NCI-H526 treated with DMSO at 0.1 percent for 48 hours (cell line): Measurements from ENCODE around the gene DDI1.
"Not testable (repeated sequence)": the region's sequence is repeated elsewhere in the genome, so short reads cannot be mapped to it uniquely, and the experiment has no call there.

Source experiments
- DNase-seq: peaks from one replicate; lab custom pipeline; 2025; lab: John Stamatoyannopoulos, UW

DDI1 gene

GRCh38 chr11:104041792-104042191 lies 5.4 kb downstream of the DDI1 start:
- DNase-seq = no peak

DNA sequence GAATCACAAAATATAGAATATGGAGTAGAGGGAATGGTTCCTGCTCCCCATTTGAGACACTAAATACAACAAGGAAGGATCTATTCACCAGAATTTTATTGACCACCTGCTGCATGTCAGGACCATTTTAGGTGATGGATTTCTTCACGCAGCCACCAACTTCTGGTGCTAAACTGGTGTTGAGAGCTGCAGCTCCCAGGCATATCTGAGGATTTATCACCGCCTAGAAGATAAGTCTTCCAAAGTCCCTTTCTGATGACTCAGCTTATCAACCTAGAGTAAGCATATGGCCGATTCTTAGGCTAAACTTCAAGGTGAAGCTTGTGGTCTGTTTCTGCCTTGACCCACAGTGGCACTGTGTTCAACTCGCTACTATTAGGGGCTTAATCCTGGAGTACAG lies 6.7 kb downstream of the DDI1 start:
- no peak for DNase-seq

DNA sequence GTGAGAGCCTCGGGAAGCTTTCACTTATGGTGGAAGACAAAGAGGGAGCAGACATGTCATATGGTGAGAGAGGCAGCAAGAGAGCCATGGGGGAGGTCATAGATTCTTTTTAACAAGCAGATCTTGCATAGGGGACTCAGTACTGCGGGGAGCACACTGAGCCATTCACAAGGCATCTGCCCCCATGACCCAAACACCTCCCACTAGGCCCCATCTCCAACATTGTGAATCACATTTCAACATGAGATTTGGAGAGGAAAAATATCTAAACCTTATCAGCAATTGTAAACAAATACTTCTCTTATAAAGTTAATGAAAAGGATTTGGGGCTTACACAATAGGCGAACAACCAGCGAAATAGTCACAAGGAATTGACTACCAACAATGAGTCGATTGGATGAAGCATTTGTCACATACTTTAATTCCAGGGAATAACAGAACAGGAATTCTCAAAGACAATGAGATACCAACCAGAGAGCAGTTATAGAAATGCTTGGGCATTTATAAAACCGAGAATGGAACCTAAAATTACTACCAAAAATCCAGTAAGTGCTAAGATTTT lies 7.3 kb downstream of the DDI1 start:
- DNase-seq = no peak

DNA sequence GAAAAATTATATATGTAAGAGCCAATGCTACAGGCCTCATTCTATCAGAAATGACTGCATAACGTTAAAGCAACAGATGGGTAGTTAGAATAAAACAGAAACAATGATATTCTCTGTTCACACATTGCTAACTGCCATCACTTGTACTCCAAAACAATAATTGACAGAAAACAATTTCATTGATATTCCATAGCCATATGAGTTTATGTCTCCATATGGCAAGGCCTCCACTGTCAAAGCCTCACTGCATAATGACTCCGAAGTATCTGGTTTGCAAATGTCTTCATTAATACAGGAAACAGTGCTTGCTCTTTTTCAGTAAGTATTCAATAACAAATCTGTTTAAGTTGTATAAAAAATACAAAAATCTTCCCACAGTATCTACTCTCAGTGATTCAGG lies 9.9 kb downstream of the DDI1 start:
- DNase-seq = no peak

- DNase-seq = not testable (repeated sequence)
Observed at GRCh38 chr11:104046858-104047257, 10.4 kb downstream of the DDI1 start.

- DNase-seq = no peak
Observed at GRCh38 chr11:104049116-104049515, 12.7 kb downstream of the DDI1 start.

DNA sequence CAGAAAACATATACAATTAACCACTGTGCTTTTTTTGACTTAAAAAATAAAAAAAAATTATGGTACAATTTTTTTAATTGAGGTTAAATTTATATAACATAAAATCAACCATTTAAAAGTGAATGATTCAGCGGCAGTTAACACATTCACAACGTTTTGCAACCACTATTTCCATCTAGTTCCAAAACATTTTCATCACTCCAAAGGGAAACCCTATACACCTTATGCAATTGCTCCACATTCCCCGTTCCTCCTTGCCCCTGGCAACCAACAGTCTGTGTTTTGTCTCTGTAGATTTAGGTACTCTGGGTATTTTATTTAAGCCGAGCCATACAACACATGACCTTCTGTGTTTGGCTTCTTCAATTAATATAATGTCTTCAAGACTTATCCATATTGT lies 15.3 kb downstream of the DDI1 start:
- DNase-seq = no peak

GRCh38 chr11:104053743-104054478 lies 17.5 kb downstream of the DDI1 start:
- no peak for DNase-seq

- no peak for DNase-seq
Observed at GRCh38 chr11:104054911-104055529, 18.6 kb downstream of the DDI1 start.

GRCh38 chr11:104055596-104055995 lies 19.2 kb downstream of the DDI1 start:
- DNase-seq = no peak

GRCh38 chr11:104057908-104058307 lies 21.5 kb downstream of the DDI1 start:
- no peak for DNase-seq

GRCh38 chr11:104058680-104059079 lies 22.2 kb downstream of the DDI1 start:
- DNase-seq = no peak

DNA sequence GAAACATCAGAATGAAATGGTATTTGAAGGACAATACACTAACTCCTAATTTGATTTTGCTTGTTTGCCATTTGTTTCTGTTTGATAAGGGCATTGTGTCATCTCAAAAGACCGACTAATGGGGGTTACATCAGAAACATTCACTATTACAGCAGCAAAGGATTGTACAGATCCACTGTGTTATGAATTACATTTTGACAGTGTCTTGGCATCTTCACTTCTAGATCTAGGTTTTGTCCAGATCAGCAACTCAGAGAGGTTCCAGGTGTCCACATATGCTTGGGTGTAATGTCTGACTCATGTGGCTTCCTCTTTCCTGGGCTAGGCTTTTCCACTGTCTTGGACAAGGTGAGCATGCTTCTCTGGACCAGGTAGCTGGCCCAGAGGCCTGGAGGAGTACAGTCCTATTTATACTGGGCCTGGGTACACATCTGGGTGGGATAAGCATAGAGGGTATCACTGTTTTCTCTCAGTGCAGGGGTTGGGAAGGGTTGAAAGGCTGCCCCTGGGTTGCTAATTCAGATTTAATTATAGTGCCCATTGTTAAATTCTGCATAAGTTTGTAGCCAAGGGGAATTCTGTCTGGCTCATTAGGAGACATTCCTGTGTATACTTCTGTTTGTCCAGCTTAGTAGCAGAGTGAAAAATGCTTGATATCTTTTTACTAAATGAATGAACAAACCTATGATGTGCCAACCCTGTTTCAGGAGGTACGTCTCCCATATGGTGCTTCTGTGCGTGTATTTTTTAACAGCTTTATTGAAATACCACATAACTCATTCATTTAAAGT lies 23.8 kb downstream of the DDI1 start:
- no peak for DNase-seq

- peak; percentile 28 for DNase-seq
Observed at GRCh38 chr11:104060820-104061219, 24.4 kb downstream of the DDI1 start.

DNA sequence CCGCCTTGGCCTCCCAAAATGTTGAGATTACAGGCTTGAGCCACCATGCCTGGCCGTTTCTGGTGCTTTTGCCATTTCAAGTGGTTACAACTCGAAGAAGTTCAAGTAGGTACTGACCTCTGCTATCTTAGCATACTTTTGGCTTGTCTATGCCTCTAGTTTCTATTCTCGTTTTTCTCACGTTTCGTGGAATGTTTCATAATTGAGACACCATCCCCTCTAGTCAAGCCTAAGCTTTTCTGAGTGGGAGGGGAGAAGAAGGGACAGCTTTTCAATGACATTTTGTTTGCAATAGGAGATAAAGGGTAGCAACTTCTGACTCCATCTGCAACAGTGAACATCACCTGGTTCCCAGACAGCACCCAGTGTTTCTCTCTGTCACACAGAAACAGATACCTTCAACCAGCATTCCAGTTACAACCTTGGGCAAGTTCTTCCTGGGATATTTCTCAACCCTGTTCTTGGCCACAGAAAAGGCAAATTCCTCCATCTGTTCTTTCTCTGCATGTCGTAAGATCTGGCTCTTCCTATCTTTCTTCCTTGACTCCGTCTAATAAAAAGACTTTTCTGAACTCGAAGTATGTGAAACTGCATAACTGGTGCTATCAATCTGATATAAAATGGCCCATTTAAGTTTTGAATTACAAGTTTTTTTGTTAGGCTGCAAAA lies 25.5 kb downstream of the DDI1 start:
- no peak for DNase-seq

- no peak for DNase-seq
Observed at GRCh38 chr11:104064034-104064630, 27.7 kb downstream of the DDI1 start.

GRCh38 chr11:104067534-104067933 lies 31.1 kb downstream of the DDI1 start:
- no peak for DNase-seq

GRCh38 chr11:104073950-104074705 lies 37.7 kb downstream of the DDI1 start:
- no peak for DNase-seq

- no peak for DNase-seq
Observed at GRCh38 chr11:104075091-104075490, 38.7 kb downstream of the DDI1 start.

GRCh38 chr11:104075706-104076105 lies 39.3 kb downstream of the DDI1 start:
- no peak for DNase-seq

DNA sequence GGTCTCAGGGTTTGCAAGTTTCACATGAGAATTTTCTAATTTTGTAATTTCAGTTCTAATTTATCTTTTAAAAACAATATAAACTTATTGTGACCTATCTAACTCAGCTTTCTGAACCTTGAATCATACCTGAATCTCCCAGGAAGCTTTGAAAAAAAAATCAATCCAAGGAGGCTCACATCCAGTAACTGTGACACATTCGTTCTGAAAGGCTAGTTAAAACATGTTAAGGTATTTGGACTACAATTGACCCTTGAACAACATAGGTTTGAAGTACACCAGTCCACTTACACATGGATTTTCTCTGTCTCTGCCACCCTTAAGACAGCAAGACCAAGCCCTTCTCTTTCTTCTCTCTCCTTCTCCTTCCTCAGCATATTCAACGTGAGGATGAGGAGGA lies 40.0 kb downstream of the DDI1 start:
- DNase-seq = no peak
